Loucy (cell line): Measurements from ENCODE around the gene ATG7.
"Not testable (repeated sequence)": the region's sequence is repeated elsewhere in the genome, so short reads cannot be mapped to it uniquely, and the experiment has no call there.

Experiments
- H2AFZ ChIP-seq: fragments of 200-600 bp; sonication (generic); 2 replicates; pipeline ENCODE4 v1.6.0; 2016; ENCODE audit warnings: antibody characterized with exemption, mild to moderate bottlenecking, low read length, moderate library complexity
- H3F3A ChIP-seq: fragments of 200-600 bp; 2 replicates; pipeline ENCODE4 v1.6.0; 2016; ENCODE audit warnings: antibody characterized with exemption, low read depth, mild to moderate bottlenecking
- H3K27me3 ChIP-seq: fragments of 200-600 bp; sonication (generic); 2 replicates; pipeline ENCODE4 v1.6.1; 2014; ENCODE audit warnings: low read length, mild to moderate bottlenecking; ENCODE audit not compliant: insufficient read depth, poor library complexity, severe bottlenecking
- H3K36me3 ChIP-seq: fragments of 200-600 bp; sonication (generic); 2 replicates; pipeline ENCODE4 v1.6.1; 2016; ENCODE audit warnings: low read length; ENCODE audit not compliant: insufficient read depth
- H3K4me1 ChIP-seq: fragments of 200-600 bp; sonication (generic); 2 replicates; pipeline ENCODE4 v1.5.1; 2014; ENCODE audit warnings: low read length, mild to moderate bottlenecking; ENCODE audit not compliant: insufficient read depth, poor library complexity, severe bottlenecking
- H3K4me2 ChIP-seq: fragments of 200-600 bp; sonication (generic); 2 replicates; pipeline ENCODE4 v1.6.0; 2014; ENCODE audit warnings: antibody characterized with exemption, low read length, low read depth, mild to moderate bottlenecking; ENCODE audit not compliant: poor library complexity, severe bottlenecking
- H3K4me3 ChIP-seq: fragments of 200-600 bp; sonication (generic); 2 replicates; pipeline ENCODE4 v1.5.1; 2014; ENCODE audit warnings: low read length, mild to moderate bottlenecking, mixed read lengths; ENCODE audit not compliant: poor library complexity, severe bottlenecking
- H3K79me2 ChIP-seq: fragments of 200-600 bp; sonication (generic); 2 replicates; pipeline ENCODE4 v1.6.1; 2014; ENCODE audit warnings: low read length; ENCODE audit not compliant: insufficient read depth
- H3K9ac ChIP-seq: fragments of 200-600 bp; sonication (generic); 2 replicates; pipeline ENCODE4 v1.6.0; 2014; ENCODE audit warnings: mild to moderate bottlenecking, low read depth, low read length, moderate library complexity; ENCODE audit not compliant: poor library complexity, severe bottlenecking
- H3K9me2 ChIP-seq: fragments of 200-600 bp; sonication (generic); replicated peaks from 2 replicates; pipeline ENCODE4 v1.6.1; 2016; ENCODE audit warnings: low read depth, low read length, mixed read lengths
- H3K9me3 ChIP-seq: fragments of 200-600 bp; sonication (generic); 2 replicates; pipeline ENCODE4 v1.6.1; 2014; ENCODE audit warnings: mild to moderate bottlenecking, antibody characterized with exemption, low read length, low read depth; ENCODE audit not compliant: insufficient read depth
- H4K20me1 ChIP-seq: fragments of 200-600 bp; sonication (generic); 2 replicates; pipeline ENCODE4 v1.6.0; 2014; ENCODE audit warnings: antibody characterized with exemption, low read length, mild to moderate bottlenecking; ENCODE audit not compliant: insufficient read depth, poor library complexity, severe bottlenecking
- CTCF ChIP-seq: fragments of 200-600 bp; sonication (generic); conservative IDR thresholded peaks from 2 replicates; pipeline ENCODE4 v1.5.1; 2014; ENCODE audit warnings: mild to moderate bottlenecking, antibody characterized with exemption, low read length
- EZH2phosphoT487 ChIP-seq: fragments of 200-600 bp; IDR thresholded peaks from 2 replicates; pipeline ENCODE4 v1.6.1; 2018; ENCODE audit warnings: antibody characterized with exemption, mild to moderate bottlenecking, moderate library complexity, borderline replicate concordance

Gene ATG7

DNA sequence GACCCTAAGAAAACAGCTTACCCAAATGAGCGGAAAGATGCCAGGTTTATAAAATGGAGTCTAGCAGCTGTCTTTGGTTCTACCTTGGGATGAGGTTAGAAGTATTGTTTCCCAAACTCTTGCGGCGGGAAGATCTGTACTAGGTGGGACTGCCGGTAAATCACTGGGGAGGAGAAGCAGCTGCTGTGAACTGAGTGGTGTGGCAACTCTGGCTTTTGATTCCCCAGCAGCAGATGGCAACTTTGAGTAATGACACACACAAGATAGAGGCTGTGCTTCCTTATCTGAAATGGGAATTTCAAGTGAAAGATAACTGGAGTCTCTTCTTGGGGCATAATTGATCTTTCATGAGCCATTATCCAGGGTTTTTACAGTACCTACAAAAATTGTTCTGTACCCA is 184.9 kb downstream of the ATG7 start:
- no peaks in the 10 kb centered on the region for H3F3A ChIP-seq
- no peaks in the 10 kb centered on the region for H3K9me3 ChIP-seq
- H3K27me3 ChIP-seq: no peaks in the 10 kb centered on the region
- no peak overlapping the region for H3K9ac ChIP-seq
- H3K4me2 ChIP-seq: no peak overlapping the region
- no peak overlapping the region for H3K4me3 ChIP-seq
- no peaks in the 10 kb centered on the region for H3K36me3 ChIP-seq
- no peak for TF ChIP-seq CTCF
- no peak for TF ChIP-seq EZH2phosphoT487
- H3K4me1 ChIP-seq: no peaks in the 10 kb centered on the region
- no peaks in the 10 kb centered on the region for H3K9me2 ChIP-seq
- H4K20me1 ChIP-seq: no peaks in the 10 kb centered on the region
- H2AFZ ChIP-seq: no peak overlapping the region
- H3K79me2 ChIP-seq: no peaks in the 10 kb centered on the region

DNA sequence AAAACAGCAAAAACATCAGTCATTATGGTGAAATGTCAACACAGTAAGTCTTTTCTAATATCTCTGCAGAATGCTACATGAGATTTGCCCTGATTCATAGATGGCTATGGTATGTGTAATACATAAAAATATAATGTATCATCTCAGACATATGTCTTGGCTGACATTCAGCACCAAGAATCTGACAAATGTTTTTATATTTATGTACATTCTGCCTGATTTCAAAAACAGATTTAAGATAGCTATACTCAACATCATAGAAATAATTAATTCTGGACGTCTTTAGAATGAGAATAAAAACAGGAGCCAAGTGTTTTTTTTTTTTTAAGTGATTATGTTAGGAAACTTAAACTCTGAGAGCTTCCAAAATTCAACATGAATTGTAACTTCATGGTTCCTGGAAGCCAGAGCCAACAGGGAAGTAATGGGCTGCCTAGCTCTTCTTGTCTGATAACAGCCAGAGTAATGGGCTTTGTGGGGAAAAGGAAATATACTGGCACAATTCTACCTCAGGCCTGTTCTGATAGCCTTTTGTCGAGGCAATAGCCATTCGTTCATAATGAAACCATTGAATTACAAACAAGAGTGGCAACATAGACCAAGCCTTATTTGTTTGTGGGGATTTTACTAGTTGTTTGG is 187.1 kb downstream of the ATG7 start:
- Histone ChIP-seq H3K27me3 (no peaks in the 10 kb centered on the region), H3K9me3 (no peaks in the 10 kb centered on the region), H2AFZ (no peak overlapping the region), H3K4me2 (no peak overlapping the region), H3K9ac (no peak overlapping the region), H3K79me2 (no peaks in the 10 kb centered on the region), H3K4me3 (no peak overlapping the region), H4K20me1 (no peaks in the 10 kb centered on the region), H3K9me2 (no peaks in the 10 kb centered on the region), H3K4me1 (no peaks in the 10 kb centered on the region), H3F3A (no peaks in the 10 kb centered on the region), H3K36me3 (no peaks in the 10 kb centered on the region)
- TF ChIP-seq CTCF: no peak
- TF ChIP-seq EZH2phosphoT487: no peak

DNA sequence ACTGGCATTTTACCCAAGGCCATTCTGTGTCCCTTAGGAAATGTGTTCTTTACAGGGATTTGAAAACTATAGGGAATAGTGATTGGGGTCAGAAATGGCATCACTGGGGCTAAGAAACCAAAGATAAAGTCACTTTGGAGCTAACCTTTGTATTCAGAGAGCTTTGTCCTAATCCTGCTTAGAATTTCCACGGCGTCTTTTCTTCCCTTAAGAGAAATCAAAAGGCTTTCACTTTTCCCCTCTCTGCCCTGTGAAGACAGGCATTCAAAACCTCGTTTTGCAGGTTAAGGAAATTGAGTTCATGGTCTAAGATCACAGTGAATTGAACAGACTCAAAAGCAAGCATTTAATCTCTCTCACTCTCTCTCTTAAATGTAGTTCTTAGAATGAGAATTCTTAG is 189.0 kb downstream of the ATG7 start:
- no peaks in the 10 kb centered on the region for H3K9me3 ChIP-seq
- H3K9ac ChIP-seq: no peak overlapping the region
- no peaks in the 10 kb centered on the region for H3F3A ChIP-seq
- no peak overlapping the region for H2AFZ ChIP-seq
- no peaks in the 10 kb centered on the region for H3K9me2 ChIP-seq
- no peaks in the 10 kb centered on the region for H3K79me2 ChIP-seq
- no peak overlapping the region for H3K4me3 ChIP-seq
- H3K4me1 ChIP-seq: no peaks in the 10 kb centered on the region
- TF ChIP-seq EZH2phosphoT487: no peak
- no peak for TF ChIP-seq CTCF
- no peak overlapping the region for H3K4me2 ChIP-seq
- no peaks in the 10 kb centered on the region for H3K27me3 ChIP-seq
- no peaks in the 10 kb centered on the region for H4K20me1 ChIP-seq
- H3K36me3 ChIP-seq: no peaks in the 10 kb centered on the region

- H3K9ac ChIP-seq, H3K79me2 ChIP-seq, H3K9me2 ChIP-seq, H3K27me3 ChIP-seq, H3F3A ChIP-seq, H3K9me3 ChIP-seq, H3K36me3 ChIP-seq, H3K4me1 ChIP-seq, H2AFZ ChIP-seq, H3K4me3 ChIP-seq, H3K4me2 ChIP-seq, H4K20me1 ChIP-seq: not testable (repeated sequence)
Measured at GRCh38 chr3:11462673-11463072, 190.5 kb downstream of the ATG7 start.
